OCI-LY1 (cell line): ENCODE data around the gene SYTL5.

Experiments used
- H2AFZ ChIP-seq: fragments of 200-600 bp; sonication (generic), shearing (Covaris generic); 2 replicates; pipeline ENCODE4 v1.6.0; 2014; ENCODE audit warnings: antibody characterized with exemption, mild to moderate bottlenecking, low read length
- H3F3A ChIP-seq: fragments of 200-600 bp; sonication (generic), shearing (Covaris generic); 2 replicates; pipeline ENCODE4 v1.6.0; 2014; ENCODE audit warnings: mild to moderate bottlenecking, antibody characterized with exemption, low read length, moderate library complexity; ENCODE audit not compliant: insufficient read depth
- H3K27ac ChIP-seq: fragments of 200-600 bp; sonication (generic); 2 replicates; pipeline ENCODE4 v1.5.1; 2014; ENCODE audit warnings: low read length, mixed run types, mild to moderate bottlenecking, low read depth; ENCODE audit not compliant: poor library complexity, severe bottlenecking
- H3K27me3 ChIP-seq: fragments of 200-600 bp; sonication (generic); 2 replicates; pipeline ENCODE4 v1.6.0; 2014; ENCODE audit warnings: antibody characterized with exemption, mild to moderate bottlenecking, low read length, moderate library complexity; ENCODE audit not compliant: insufficient read depth
- H3K36me3 ChIP-seq: fragments of 200-600 bp; sonication (generic); 2 replicates; pipeline ENCODE4 v1.6.1; 2014; ENCODE audit warnings: mild to moderate bottlenecking, antibody characterized with exemption, low read length, moderate library complexity, mixed read lengths; ENCODE audit not compliant: insufficient read depth
- H3K4me1 ChIP-seq: fragments of 200-600 bp; sonication (generic); 2 replicates; pipeline ENCODE4 v1.5.1; 2014; ENCODE audit warnings: mild to moderate bottlenecking, low read length, moderate library complexity; ENCODE audit not compliant: insufficient read depth, severe bottlenecking
- H3K4me2 ChIP-seq: fragments of 200-600 bp; sonication (generic), shearing (Covaris generic); 2 replicates; pipeline ENCODE4 v1.6.1; 2014; ENCODE audit warnings: low read length
- H3K4me3 ChIP-seq: fragments of 200-600 bp; sonication (generic); 2 replicates; pipeline ENCODE4 v1.5.1; 2014; ENCODE audit warnings: low read length, low read depth, mild to moderate bottlenecking, mixed read lengths; ENCODE audit not compliant: poor library complexity, severe bottlenecking
- H3K79me2 ChIP-seq: fragments of 200-600 bp; shearing (Covaris generic); 2 replicates; pipeline ENCODE4 v1.6.1; 2016; ENCODE audit warnings: mixed run types, low read length, mixed read lengths; ENCODE audit not compliant: insufficient read depth
- H3K9ac ChIP-seq: fragments of 200-600 bp; sonication (generic), shearing (Covaris generic); 2 replicates; pipeline ENCODE4 v1.6.1; 2014; ENCODE audit warnings: mild to moderate bottlenecking, low read length, mixed read lengths
- H3K9me2 ChIP-seq: fragments of 200-600 bp; sonication (generic), shearing (Covaris generic); 2 replicates; pipeline ENCODE4 v1.6.1; 2014; ENCODE audit warnings: low read depth, mild to moderate bottlenecking, low read length, mixed read lengths
- H3K9me3 ChIP-seq: fragments of 200-600 bp; shearing (Covaris generic); 2 replicates; pipeline ENCODE4 v1.6.1; 2014; ENCODE audit warnings: low read length, mixed read lengths
- H4K20me1 ChIP-seq: fragments of 200-600 bp; sonication (generic), shearing (Covaris generic); 2 replicates; pipeline ENCODE4 v1.6.0; 2016; ENCODE audit warnings: mild to moderate bottlenecking, low read length; ENCODE audit not compliant: insufficient read depth
- CTCF ChIP-seq: fragments of 200-600 bp; sonication (generic), shearing (Covaris generic); IDR thresholded peaks from 2 replicates; pipeline ENCODE4 v1.5.1; 2017; ENCODE audit warnings: mild to moderate bottlenecking, antibody characterized with exemption, low read length, moderate library complexity, mixed read lengths
- EZH2 ChIP-seq: fragments of 200-600 bp; sonication (generic), shearing (Covaris generic); IDR thresholded peaks from 2 replicates; pipeline ENCODE4 v1.8.0; 2017; ENCODE audit warnings: borderline replicate concordance, mixed run types, mild to moderate bottlenecking, antibody characterized with exemption, low read length, moderate library complexity, mixed read lengths

Gene SYTL5

GRCh38 chrX:37961118-37961517 lies 45.2 kb upstream of the SYTL5 start:
- Histone ChIP-seq H3F3A (no peaks in the 10 kb centered on the region), H3K4me2 (no peak overlapping the region), H2AFZ (no peak overlapping the region), H3K27me3 (no peaks in the 10 kb centered on the region), H3K9ac (no peak overlapping the region), H3K9me2 (no peaks in the 10 kb centered on the region), H3K4me3 (no peak overlapping the region), H4K20me1 (no peaks in the 10 kb centered on the region), H3K4me1 (no peaks in the 10 kb centered on the region), H3K9me3 (no peaks in the 10 kb centered on the region), H3K36me3 (no peaks in the 10 kb centered on the region), H3K79me2 (no peaks in the 10 kb centered on the region), H3K27ac (no peak overlapping the region)
- TF ChIP-seq EZH2, result no peak
- no peak for TF ChIP-seq CTCF

GRCh38 chrX:37967714-37968113 lies 38.6 kb upstream of the SYTL5 start:
- Histone ChIP-seq H3K27me3 (no peaks in the 10 kb centered on the region), H3K79me2 (no peaks in the 10 kb centered on the region), H3K36me3 (no peaks in the 10 kb centered on the region), H2AFZ (no peak overlapping the region), H4K20me1 (no peaks in the 10 kb centered on the region), H3K4me2 (no peak overlapping the region), H3K9ac (no peak overlapping the region), H3K4me3 (no peak overlapping the region), H3K9me3 (no peaks in the 10 kb centered on the region), H3K9me2 (no peaks in the 10 kb centered on the region), H3F3A (no peaks in the 10 kb centered on the region), H3K27ac (no peak overlapping the region), H3K4me1 (no peaks in the 10 kb centered on the region)
- no peak for TF ChIP-seq CTCF
- no peak for TF ChIP-seq EZH2

- no peak overlapping the region for H3K4me3 ChIP-seq
- H3K4me2 ChIP-seq, result no peak overlapping the region
- H3K27me3 ChIP-seq, result no peaks in the 10 kb centered on the region
- no peak overlapping the region for H3K27ac ChIP-seq
- no peaks in the 10 kb centered on the region for H3K4me1 ChIP-seq
- no peak for TF ChIP-seq CTCF
- TF ChIP-seq EZH2, result no peak
- no peaks in the 10 kb centered on the region for H3K9me2 ChIP-seq
- no peak overlapping the region for H3K9ac ChIP-seq
- H4K20me1 ChIP-seq, result no peaks in the 10 kb centered on the region
- H3K79me2 ChIP-seq, result no peaks in the 10 kb centered on the region
- H3K9me3 ChIP-seq, result no peaks in the 10 kb centered on the region
- no peaks in the 10 kb centered on the region for H3F3A ChIP-seq
- no peak overlapping the region for H2AFZ ChIP-seq
- no peaks in the 10 kb centered on the region for H3K36me3 ChIP-seq
Measured at GRCh38 chrX:37975421-37975820, 30.9 kb upstream of the SYTL5 start.
